Natural killer cell (primary cell): ENCODE data around the gene CTRB2. TPM values are rescaled to one million over a fixed set of nuclear protein-coding genes. Genes with fewer than 3 reads are reported as not detected.

Source experiments
- ATAC-seq, 3 donors: fragments of 150-1000 bp in 2 of 3; fragments of 200-7000 bp in 1 of 3; cut with Tn5 transposase; 1 replicate in 1 of 3; 2 replicates in 2 of 3; pipeline ENCODE4 v1.10.0; 2021; ENCODE audit warnings: mild to moderate bottlenecking in 2 of 3, moderate library complexity in 2 of 3
- DNase-seq, 2 donors: peaks; one replicate each; pipeline versions ENCODE4 v3.0.0 to v3.0.0-alpha.2; 2013 to 2021; ENCODE audit warnings: mixed read lengths in 1 of 2
- H3K27ac ChIP-seq: one replicate; pipeline ENCODE4 v1.5.1; 2013; ENCODE audit warnings: mild to moderate bottlenecking, low read length
- H3K27me3 ChIP-seq: one replicate; pipeline ENCODE4 v1.6.1; 2013; ENCODE audit warnings: low read length; ENCODE audit not compliant: control insufficient read depth, insufficient read depth
- H3K36me3 ChIP-seq: one replicate; pipeline ENCODE4 v1.6.1; 2013; ENCODE audit warnings: low read length; ENCODE audit not compliant: control insufficient read depth, insufficient read depth
- H3K4me1 ChIP-seq: one replicate; pipeline ENCODE4 v1.6.1; 2013; ENCODE audit warnings: low read length; ENCODE audit not compliant: control insufficient read depth, insufficient read depth
- H3K4me3 ChIP-seq: one replicate; pipeline ENCODE4 v1.5.1; 2013; ENCODE audit warnings: low read length
- H3K9me3 ChIP-seq: one replicate; pipeline ENCODE4 v1.6.1; 2013; ENCODE audit warnings: low read length; ENCODE audit not compliant: control insufficient read depth, insufficient read depth
- H3K27ac Mint-ChIP-seq, 2 donors: one replicate each; pipeline ENCODE4 v1.8.0; 2022; ENCODE audit warnings: mild to moderate bottlenecking in 2 of 2, mixed read lengths in 2 of 2, moderate library complexity in 1 of 2
- H3K27me3 Mint-ChIP-seq, 2 donors: one replicate each; pipeline ENCODE4 v1.8.0; 2022; ENCODE audit warnings: low read depth in 2 of 2, mixed read lengths in 2 of 2
- H3K36me3 Mint-ChIP-seq: one replicate; pipeline ENCODE4 v1.8.0; 2022; ENCODE audit warnings: mixed read lengths
- H3K4me1 Mint-ChIP-seq, 2 donors: one replicate each; pipeline ENCODE4 v1.8.0; 2022; ENCODE audit warnings: mixed read lengths in 2 of 2
- H3K4me3 Mint-ChIP-seq: one replicate; pipeline ENCODE4 v1.8.0; 2022; ENCODE audit warnings: mild to moderate bottlenecking, moderate library complexity, mixed read lengths
- H3K9me3 Mint-ChIP-seq, 2 donors: one replicate each; pipeline ENCODE4 v1.8.0; 2022; ENCODE audit warnings: mixed read lengths in 2 of 2
- WGBS: methylation state at CpG from one replicate; pipeline ENCODE4 v1.1.7; 2013; ENCODE audit warnings: missing lambda C conversion rate; ENCODE audit not compliant: insufficient coverage; 5-methylcytosine and 5-hydroxymethylcytosine counted together
- intact Hi-C: fragments of 100-400 bp; cut with micrococcal nuclease; formaldehyde crosslinking; loops from one replicate; pipeline ENCODE4 v1.14.2; 2022
- total RNA-seq, 4 donors: library from RNA; stranded (reverse); fragments of 120-200 nt in 1 of 4; gene quantifications; one replicate each; pipeline versions ENCODE4 v1.2.3 to v1.2.4, GENCODE V29; 2013 to 2022
- TF ChIP-seq, protein P1 (sequence below): fragments of 200-600 bp; IDR thresholded peaks from one replicate; pipeline ENCODE4 v1.8.0; 2022; ENCODE audit warnings: antibody characterized with exemption

The CTRB2 gene
- total RNA-seq, 3 donors from 2014 or later (not counting 1 experiment from before 2014, with no cell fraction given): not detected

- Mint-ChIP-seq H3K4me1 (peaks cover 0 to 11% of the 10 kb centered on the region in 2 donors), H3K9me3 (no peaks in the 10 kb centered on the region), H3K27ac (no peak overlapping the region), H3K36me3 (no peaks in the 10 kb centered on the region), H3K27me3 (peaks cover 38 to 49% of the 10 kb centered on the region in 2 donors), H3K4me3 (peak overlapping the region; percentile 49)
- peaks cover 14% of the 10 kb centered on the region for H3K4me1 ChIP-seq
- H3K27ac ChIP-seq: no peak overlapping the region
- intact Hi-C loops: no loop called here
- TF ChIP-seq, protein P1, sequence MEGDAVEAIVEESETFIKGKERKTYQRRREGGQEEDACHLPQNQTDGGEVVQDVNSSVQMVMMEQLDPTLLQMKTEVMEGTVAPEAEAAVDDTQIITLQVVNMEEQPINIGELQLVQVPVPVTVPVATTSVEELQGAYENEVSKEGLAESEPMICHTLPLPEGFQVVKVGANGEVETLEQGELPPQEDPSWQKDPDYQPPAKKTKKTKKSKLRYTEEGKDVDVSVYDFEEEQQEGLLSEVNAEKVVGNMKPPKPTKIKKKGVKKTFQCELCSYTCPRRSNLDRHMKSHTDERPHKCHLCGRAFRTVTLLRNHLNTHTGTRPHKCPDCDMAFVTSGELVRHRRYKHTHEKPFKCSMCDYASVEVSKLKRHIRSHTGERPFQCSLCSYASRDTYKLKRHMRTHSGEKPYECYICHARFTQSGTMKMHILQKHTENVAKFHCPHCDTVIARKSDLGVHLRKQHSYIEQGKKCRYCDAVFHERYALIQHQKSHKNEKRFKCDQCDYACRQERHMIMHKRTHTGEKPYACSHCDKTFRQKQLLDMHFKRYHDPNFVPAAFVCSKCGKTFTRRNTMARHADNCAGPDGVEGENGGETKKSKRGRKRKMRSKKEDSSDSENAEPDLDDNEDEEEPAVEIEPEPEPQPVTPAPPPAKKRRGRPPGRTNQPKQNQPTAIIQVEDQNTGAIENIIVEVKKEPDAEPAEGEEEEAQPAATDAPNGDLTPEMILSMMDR: no peak
- peaks cover 29% of the 10 kb centered on the region for H3K27me3 ChIP-seq
- no peaks in the 10 kb centered on the region for H3K9me3 ChIP-seq
- ATAC-seq (no peak), DNase-seq (no peak)
- no peak overlapping the region for H3K4me3 ChIP-seq
- 87% methylated on average over 13 of the region's 15 CpGs for WGBS
- no peaks in the 10 kb centered on the region for H3K36me3 ChIP-seq
Measured at GRCh38 chr16:75252946-75253911, 46.3 kb upstream of the CTRB2 start.

DNA sequence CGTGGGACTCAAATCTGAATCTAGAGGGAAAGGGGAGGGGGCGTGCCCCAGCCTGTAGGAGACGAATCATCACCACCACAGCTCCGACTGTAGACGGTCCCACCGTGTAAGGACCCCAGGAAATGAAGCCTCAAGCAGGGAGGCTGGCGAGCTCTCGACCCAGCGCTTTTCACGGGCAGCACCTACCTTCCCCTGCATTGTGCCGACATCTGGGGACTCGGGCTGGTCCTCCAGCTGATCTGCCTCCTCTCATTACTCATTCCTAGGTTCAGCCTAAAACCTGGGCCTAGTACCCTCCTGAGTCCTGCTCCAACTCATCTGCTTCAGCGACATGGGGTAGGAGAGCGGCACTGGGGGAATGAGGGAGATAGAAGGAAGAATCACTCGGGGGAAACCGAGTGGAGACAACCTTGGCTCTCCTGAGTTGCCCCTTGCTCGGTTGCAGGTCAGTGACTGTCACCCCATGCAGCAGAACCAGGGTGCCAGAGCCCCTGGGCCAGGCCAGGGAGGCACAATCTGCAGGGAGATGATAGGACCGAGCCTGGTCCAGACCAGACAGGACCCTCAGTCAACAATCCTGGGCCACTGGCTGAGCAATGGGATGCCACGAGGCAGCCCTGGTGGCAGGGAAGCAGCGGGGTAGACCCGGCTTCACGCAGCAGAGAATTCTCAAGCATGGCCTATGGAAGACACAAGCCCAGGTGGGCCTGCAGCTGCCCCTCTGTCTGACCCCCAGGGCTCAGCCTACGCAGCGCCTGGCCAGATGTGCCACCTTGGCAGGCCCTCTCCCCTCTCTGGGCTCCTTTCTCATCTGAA, 45.3 kb upstream of the CTRB2 start:
- no peaks in the 10 kb centered on the region for H3K9me3 Mint-ChIP-seq
- H3K4me3 ChIP-seq: no peak overlapping the region
- intact Hi-C loops: no loop called here
- peaks cover 0 to 17% of the 10 kb centered on the region in 2 donors for H3K4me1 Mint-ChIP-seq
- DNase-seq (no peak), ATAC-seq (no peak)
- H3K4me1 ChIP-seq: peaks cover 14% of the 10 kb centered on the region
- H3K27ac ChIP-seq: no peak overlapping the region
- peaks cover 42 to 51% of the 10 kb centered on the region in 2 donors for H3K27me3 Mint-ChIP-seq
- H3K27me3 ChIP-seq: peaks cover 29% of the 10 kb centered on the region
- H3K36me3 Mint-ChIP-seq: no peaks in the 10 kb centered on the region
- TF ChIP-seq, protein P1: no peak
- H3K36me3 ChIP-seq: no peaks in the 10 kb centered on the region
- WGBS: 70% methylated on average over 24 of the region's 24 CpGs
- no peak overlapping the region for H3K27ac Mint-ChIP-seq
- H3K9me3 ChIP-seq: no peaks in the 10 kb centered on the region
- peak overlapping the region; percentile 58 for H3K4me3 Mint-ChIP-seq

- DNase-seq: no peak
- H3K4me3 ChIP-seq: no peak within 1 kb of the TSS
- H3K36me3 Mint-ChIP-seq: no peaks in the 10 kb centered on the region
Measured at GRCh38 chr16:75251280-75252048, 44.5 kb upstream of the CTRB2 start, which contains the start of gene BCAR1. BCAR1 (minus strand) TSS chr16:75251624; CDS start chr16:75251482, 142 bp downstream.

More at GRCh38 chr16:75251280-75252048, 44.5 kb upstream of the CTRB2 start, which contains the start of gene BCAR1:
- WGBS: 4% methylated on average over 81 of the region's 84 CpGs
- H3K4me1 Mint-ChIP-seq: peaks cover 0 to 17% of the 10 kb centered on the region in 2 donors
- no peak within 1 kb of the TSS for H3K27ac ChIP-seq
- peaks cover 50 to 57% of the 10 kb centered on the region in 2 donors for H3K27me3 Mint-ChIP-seq
- peaks cover 27% of the 10 kb centered on the region for H3K27me3 ChIP-seq
- H3K27ac Mint-ChIP-seq: no peak within 1 kb of the TSS
- H3K4me1 ChIP-seq: peaks cover 14% of the 10 kb centered on the region
- TF ChIP-seq, protein P1: no peak
- ATAC-seq: peak in 1 of 3 donors; percentile 56
- no peaks in the 10 kb centered on the region for H3K9me3 Mint-ChIP-seq
- H3K9me3 ChIP-seq: no peaks in the 10 kb centered on the region
- H3K36me3 ChIP-seq: no peaks in the 10 kb centered on the region
- intact Hi-C loops: no loop called here
- peak within 1 kb of the TSS; percentile 58 for H3K4me3 Mint-ChIP-seq
